Measurements from ENCODE around the gene MLPH. TPM values are rescaled to one million over a fixed set of nuclear protein-coding genes. Genes with fewer than 3 reads are reported as not detected.

Gene MLPH
- total RNA-seq, 1 experiment from 2014 or later, result 237 TPM

GRCh38 chr2:237558961-237559641 is 72.0 kb downstream of the MLPH start:
- intact Hi-C loops (cut with micrococcal nuclease; ENCODE audit: unreplicated experiment), result no loop called here
- H3K79me2 ChIP-seq (ENCODE audit: low read depth), result no peaks in the 10 kb centered on the region
- H3K27me3 ChIP-seq (ENCODE audit: insufficient read depth, low read depth), result peaks cover 8% of the 10 kb centered on the region
- H2AFZ ChIP-seq, result no peak overlapping the region
- no peaks in the 10 kb centered on the region for H3K4me1 ChIP-seq (replicated peaks; ENCODE audit: insufficient read depth)
- TF ChIP-seq EZH2 (IDR thresholded peaks at IDR 0.05; ENCODE audit: low read depth) (no peak), CTCF (conservative IDR thresholded peaks at IDR 0.05) (no peak)
- no peak overlapping the region for H3K4me3 ChIP-seq
- ChIA-PET POLR2A (ENCODE audit: unreplicated experiment) (no interaction called here), CTCF (no interaction called here)
- H3K4me2 ChIP-seq, result no peak overlapping the region
- H3K9me2 ChIP-seq (ENCODE audit: insufficient read depth), result no peaks in the 10 kb centered on the region
- peaks cover 21% of the 10 kb centered on the region for H3K36me3 ChIP-seq (ENCODE audit: low read depth)
- DNase-seq, result no peak
- H3K9me3 ChIP-seq (ENCODE audit: insufficient read depth, low read depth), result peaks cover 6% of the 10 kb centered on the region; the same call in 1 of the 2 replicates
- no TSS peak for BruUV-seq (replicated peaks)
- H3F3A ChIP-seq (ENCODE audit: insufficient read depth, low read depth), result peaks cover 28% of the 10 kb centered on the region
- peaks cover 4% of the 10 kb centered on the region; the same call in 1 of the 2 replicates for H4K20me1 ChIP-seq (ENCODE audit: insufficient read depth)
- H3K27ac ChIP-seq, result no peak overlapping the region

GRCh38 chr2:237561221-237561620 is 74.2 kb downstream of the MLPH start:
- no peak overlapping the region for H3K4me3 ChIP-seq
- no peak overlapping the region for H2AFZ ChIP-seq
- H3K9me3 ChIP-seq (ENCODE audit: insufficient read depth, low read depth), result no peaks in the 10 kb centered on the region
- no peaks in the 10 kb centered on the region for H3K9me2 ChIP-seq (ENCODE audit: insufficient read depth)
- no peaks in the 10 kb centered on the region for H3K79me2 ChIP-seq (ENCODE audit: low read depth)
- peaks cover 16% of the 10 kb centered on the region for H3K27me3 ChIP-seq (ENCODE audit: insufficient read depth, low read depth)
- H3K4me1 ChIP-seq (replicated peaks; ENCODE audit: insufficient read depth), result no peaks in the 10 kb centered on the region
- no peak for DNase-seq
- POLR2A ChIA-PET (ENCODE audit: unreplicated experiment), result interaction anchor here (0.6 kb wide), 1 partner anchor 140 kb away, joined by 11 read pairs; no protein-coding TSS in a partner anchor
- intact Hi-C loops (cut with micrococcal nuclease; ENCODE audit: unreplicated experiment), result no loop called here
- H3K36me3 ChIP-seq (ENCODE audit: low read depth), result 0 out of 2 replicates have a peak, but pooled peaks cover 2% of the 10 kb centered on the region
- H3K4me2 ChIP-seq, result no peak overlapping the region
- CTCF ChIA-PET, result interaction anchor here (0.9 kb wide), 1 partner anchor 48 kb away, joined by 3 read pairs; no protein-coding TSS in a partner anchor
- BruUV-seq (replicated peaks), result no TSS peak
- TF ChIP-seq EZH2 (IDR thresholded peaks at IDR 0.05; ENCODE audit: low read depth), result no peak
- no peak for TF ChIP-seq CTCF (conservative IDR thresholded peaks at IDR 0.05)
- peaks cover 2% of the 10 kb centered on the region; the same call in 1 of the 2 replicates for H4K20me1 ChIP-seq (ENCODE audit: insufficient read depth)
- H3F3A ChIP-seq (ENCODE audit: insufficient read depth, low read depth), result peaks cover 10% of the 10 kb centered on the region
- no peak overlapping the region for H3K27ac ChIP-seq

DNA sequence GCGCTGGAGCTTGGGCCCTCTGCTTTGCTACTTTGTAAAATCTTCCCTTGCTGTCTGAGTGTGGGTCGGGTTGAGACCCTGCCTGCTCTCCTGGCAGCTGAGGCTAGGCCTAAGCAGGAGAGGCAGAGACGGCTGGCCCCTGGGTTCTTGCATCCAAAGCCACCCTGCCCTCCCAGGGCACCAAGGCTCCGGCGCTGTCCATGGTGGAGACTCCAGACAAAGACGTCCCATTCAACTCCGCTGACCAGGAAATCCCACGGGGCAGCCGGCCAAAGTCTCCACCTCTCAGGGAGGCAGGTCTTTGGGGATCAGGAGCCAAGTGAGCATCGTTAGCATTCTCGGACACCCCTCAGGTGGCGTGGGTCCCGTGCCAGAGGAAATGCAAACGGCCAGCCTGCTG is 76.8 kb downstream of the MLPH start:
- Histone ChIP-seq H3K79me2 (ENCODE audit: low read depth) (no peaks in the 10 kb centered on the region), H3K9me3 (ENCODE audit: insufficient read depth, low read depth) (no peaks in the 10 kb centered on the region), H3K27me3 (ENCODE audit: insufficient read depth, low read depth) (peaks cover 16% of the 10 kb centered on the region), H3F3A (ENCODE audit: insufficient read depth, low read depth) (no peaks in the 10 kb centered on the region; the same call in 1 of the 2 replicates), H2AFZ (no peak overlapping the region), H3K4me1 (replicated peaks; ENCODE audit: insufficient read depth) (no peaks in the 10 kb centered on the region), H4K20me1 (ENCODE audit: insufficient read depth) (no peaks in the 10 kb centered on the region), H3K27ac (no peak overlapping the region), H3K36me3 (ENCODE audit: low read depth) (no peaks in the 10 kb centered on the region), H3K4me3 (no peak overlapping the region), H3K9me2 (ENCODE audit: insufficient read depth) (no peaks in the 10 kb centered on the region), H3K4me2 (no peak overlapping the region)
- ChIA-PET CTCF (no interaction called here), POLR2A (ENCODE audit: unreplicated experiment) (interaction anchor here (0.6 kb wide), 1 partner anchor 246 kb away, joined by 4 read pairs; no protein-coding TSS in a partner anchor)
- DNase-seq, result peak in 1 of 2 experiments; percentile 56
- TF ChIP-seq CTCF (conservative IDR thresholded peaks at IDR 0.05) (no peak), EZH2 (IDR thresholded peaks at IDR 0.05; ENCODE audit: low read depth) (no peak)
- intact Hi-C loops (cut with micrococcal nuclease; ENCODE audit: unreplicated experiment), result no loop called here
- no TSS peak for BruUV-seq (replicated peaks)

All from PC-9 (cell line).